ENCODE measurements around the gene TPPP2. TPM values are rescaled to one million over a fixed set of nuclear protein-coding genes. Genes with fewer than 3 reads are reported as not detected.
A peak's percentile ranks its signal among the peaks of the same experiment; 100 is the strongest.

Gene TPPP2
- total RNA-seq, 3 donors from 2014 or later = 0.58 to 2.3 TPM; not detected in 1

DNA sequence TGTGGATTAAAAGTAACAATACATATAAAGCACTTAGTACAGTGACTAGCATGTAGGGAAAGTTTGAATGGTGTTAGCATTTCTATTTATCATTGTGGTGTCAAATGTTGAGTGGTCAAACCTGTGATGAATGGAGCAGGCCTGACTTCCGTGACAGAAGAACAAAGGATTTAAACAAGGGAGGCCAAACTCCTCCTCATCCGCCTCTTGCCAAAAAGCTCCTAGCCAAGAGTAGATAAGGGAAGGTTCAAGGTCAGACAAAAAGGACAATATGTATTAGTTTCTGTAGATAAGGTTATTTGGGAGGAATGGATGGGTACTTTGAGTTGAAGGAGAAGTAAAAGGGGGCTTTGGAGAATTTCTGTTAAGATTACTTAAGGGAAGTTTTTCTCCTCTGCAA, 18.6 kb downstream of the TPPP2 start:
- Histone ChIP-seq H3K4me1 (ENCODE audit: low read depth) (peaks cover 10% of the 10 kb centered on the region), H3K9me3 (no peaks in the 10 kb centered on the region), H3K4me3 (no peak overlapping the region), H3K36me3 (ENCODE audit: low read depth) (no peaks in the 10 kb centered on the region)
- no peak for DNase-seq
- TF ChIP-seq, protein P1, sequence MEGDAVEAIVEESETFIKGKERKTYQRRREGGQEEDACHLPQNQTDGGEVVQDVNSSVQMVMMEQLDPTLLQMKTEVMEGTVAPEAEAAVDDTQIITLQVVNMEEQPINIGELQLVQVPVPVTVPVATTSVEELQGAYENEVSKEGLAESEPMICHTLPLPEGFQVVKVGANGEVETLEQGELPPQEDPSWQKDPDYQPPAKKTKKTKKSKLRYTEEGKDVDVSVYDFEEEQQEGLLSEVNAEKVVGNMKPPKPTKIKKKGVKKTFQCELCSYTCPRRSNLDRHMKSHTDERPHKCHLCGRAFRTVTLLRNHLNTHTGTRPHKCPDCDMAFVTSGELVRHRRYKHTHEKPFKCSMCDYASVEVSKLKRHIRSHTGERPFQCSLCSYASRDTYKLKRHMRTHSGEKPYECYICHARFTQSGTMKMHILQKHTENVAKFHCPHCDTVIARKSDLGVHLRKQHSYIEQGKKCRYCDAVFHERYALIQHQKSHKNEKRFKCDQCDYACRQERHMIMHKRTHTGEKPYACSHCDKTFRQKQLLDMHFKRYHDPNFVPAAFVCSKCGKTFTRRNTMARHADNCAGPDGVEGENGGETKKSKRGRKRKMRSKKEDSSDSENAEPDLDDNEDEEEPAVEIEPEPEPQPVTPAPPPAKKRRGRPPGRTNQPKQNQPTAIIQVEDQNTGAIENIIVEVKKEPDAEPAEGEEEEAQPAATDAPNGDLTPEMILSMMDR (IDR thresholded peaks at IDR 0.05) = no peak
- intact Hi-C loops (cut with DNase I, micrococcal nuclease) = no loop called here
- no peak for ATAC-seq

DNA sequence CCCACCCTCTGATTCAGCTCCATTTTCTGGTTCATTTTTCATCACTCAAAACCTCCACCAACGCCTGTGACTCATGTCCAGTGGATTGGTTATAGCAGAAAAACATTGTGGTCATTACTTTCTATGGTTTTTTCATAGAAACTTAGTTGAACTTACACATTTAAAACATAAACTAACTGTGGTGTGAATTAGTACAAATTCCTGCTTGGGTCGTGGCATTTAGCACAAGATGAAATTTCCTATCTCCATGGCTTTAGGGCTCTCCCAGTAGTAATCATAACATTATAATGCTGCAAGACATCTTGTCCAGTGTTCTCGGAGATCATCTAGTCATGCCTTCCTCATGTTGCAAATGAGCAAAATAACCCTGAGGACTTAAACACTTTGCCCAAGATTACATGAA, 19.3 kb downstream of the TPPP2 start:
- no peak for ATAC-seq
- TF ChIP-seq, protein P1 (IDR thresholded peaks at IDR 0.05) = no peak
- Histone ChIP-seq H3K4me1 (ENCODE audit: low read depth) (peaks cover 10% of the 10 kb centered on the region), H3K4me3 (no peak overlapping the region), H3K9me3 (no peaks in the 10 kb centered on the region), H3K36me3 (ENCODE audit: low read depth) (no peaks in the 10 kb centered on the region)
- no peak for DNase-seq
- intact Hi-C loops (cut with DNase I, micrococcal nuclease) = no loop called here

DNA sequence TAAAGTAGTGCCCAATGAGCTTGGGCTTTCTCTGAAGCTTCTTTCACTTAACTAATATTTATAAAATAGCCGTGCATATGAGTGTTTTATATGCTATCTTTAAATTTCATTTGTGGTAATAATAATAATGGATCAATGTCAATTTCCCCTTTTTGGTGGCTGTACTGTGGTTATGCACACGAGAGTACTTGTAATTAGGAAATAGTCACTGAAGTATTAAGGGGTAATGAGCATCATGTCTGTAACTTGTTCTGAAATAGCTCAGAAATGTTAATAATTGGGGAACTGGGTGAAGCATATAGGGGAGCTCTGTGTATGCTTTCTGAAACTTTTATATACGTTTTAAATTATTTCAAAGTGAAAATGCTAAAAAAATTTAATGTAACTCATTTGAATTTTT, 20.6 kb downstream of the TPPP2 start:
- H3K36me3 ChIP-seq (ENCODE audit: low read depth) = no peaks in the 10 kb centered on the region
- H3K4me1 ChIP-seq (ENCODE audit: low read depth) = peaks cover 19% of the 10 kb centered on the region
- TF ChIP-seq, protein P1 (IDR thresholded peaks at IDR 0.05) = no peak
- ATAC-seq (no peak), DNase-seq (no peak)
- no peak overlapping the region for H3K4me3 ChIP-seq
- H3K9me3 ChIP-seq = no peaks in the 10 kb centered on the region
- intact Hi-C loops (cut with DNase I, micrococcal nuclease) = no loop called here

DNA sequence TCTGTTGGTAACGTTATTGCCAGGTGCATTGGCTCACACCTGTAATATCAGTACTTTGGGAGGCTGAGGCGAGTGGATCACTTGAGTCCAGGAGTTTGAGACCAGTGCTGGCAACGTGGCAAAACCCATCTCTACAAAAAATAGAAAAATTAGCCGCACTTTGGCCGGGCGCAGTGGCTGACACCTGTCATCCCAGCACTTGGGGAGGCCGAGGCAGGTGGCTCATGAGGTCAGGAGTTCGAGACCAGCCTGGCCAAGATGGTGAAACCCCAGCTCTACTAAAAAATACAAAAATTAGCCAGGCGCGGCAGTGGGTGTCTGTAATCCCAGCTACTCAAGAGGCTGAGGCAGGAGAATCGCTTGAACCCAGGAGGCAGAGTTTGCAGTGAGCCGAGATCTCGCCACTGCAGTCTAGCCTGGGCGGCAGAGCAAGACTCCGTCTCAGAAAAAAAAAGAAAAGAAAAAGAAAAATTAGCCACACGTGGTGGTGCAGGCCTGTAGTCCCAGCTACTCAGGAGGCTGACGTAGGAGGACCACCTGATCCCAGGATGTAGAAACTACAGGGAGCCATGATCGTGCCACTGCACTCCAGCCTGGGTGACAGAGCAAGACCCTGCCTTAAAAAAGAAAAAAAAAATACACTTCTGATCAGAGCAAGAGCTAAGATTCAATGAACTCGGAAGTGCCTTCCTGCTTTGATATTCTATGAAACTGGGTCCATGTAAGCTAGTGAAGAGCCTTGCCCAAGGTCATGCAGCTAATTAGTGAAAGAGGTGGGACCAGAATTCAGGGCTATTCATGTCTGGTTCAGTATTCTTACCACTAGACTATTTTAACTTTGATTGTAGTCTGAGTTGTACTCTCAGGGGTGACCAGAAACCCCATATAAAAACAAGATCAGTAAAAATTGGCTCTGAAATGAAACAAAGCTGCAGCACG, 23.4 kb downstream of the TPPP2 start:
- Histone ChIP-seq H3K4me1 (ENCODE audit: low read depth) (peaks cover 28% of the 10 kb centered on the region), H3K9me3 (no peaks in the 10 kb centered on the region), H3K4me3 (no peak overlapping the region), H3K36me3 (ENCODE audit: low read depth) (no peaks in the 10 kb centered on the region)
- intact Hi-C loops (cut with DNase I, micrococcal nuclease) = no loop called here
- ATAC-seq (no peak), DNase-seq (no peak)
- TF ChIP-seq, protein P1 (IDR thresholded peaks at IDR 0.05) = no peak

DNA sequence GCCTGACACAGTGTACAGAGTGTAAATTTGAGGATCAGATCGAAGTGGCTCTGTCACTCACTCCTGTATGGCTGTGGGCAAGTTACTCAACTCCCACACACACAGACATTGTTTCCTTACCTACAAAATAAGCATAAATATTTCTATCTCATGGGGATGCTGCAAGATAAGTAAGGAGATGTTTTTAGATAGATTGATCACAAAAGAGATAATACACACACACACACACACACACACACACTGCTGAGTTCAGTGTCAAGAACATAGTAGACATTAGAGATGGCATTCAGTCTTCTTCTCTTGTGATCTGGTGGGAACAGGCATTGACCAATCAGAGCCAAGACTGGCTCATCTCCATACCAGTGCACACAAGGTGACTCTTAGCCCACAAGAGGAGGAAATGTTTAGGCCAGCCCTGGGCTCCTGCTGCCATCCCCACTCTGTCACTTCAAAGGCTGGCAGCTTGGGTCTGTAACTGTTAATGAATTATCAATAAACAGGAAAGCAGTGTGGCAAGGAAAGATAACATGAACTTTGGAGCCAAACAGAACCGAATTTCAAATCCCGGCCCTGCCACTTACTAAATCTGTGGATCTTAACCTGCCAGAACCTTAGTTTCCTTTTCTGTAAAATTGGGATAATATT, 24.2 kb downstream of the TPPP2 start:
- Histone ChIP-seq H3K36me3 (ENCODE audit: low read depth) (no peaks in the 10 kb centered on the region), H3K9me3 (no peaks in the 10 kb centered on the region), H3K4me1 (ENCODE audit: low read depth) (peaks cover 28% of the 10 kb centered on the region), H3K4me3 (no peak overlapping the region)
- ATAC-seq (peak; percentile 80), DNase-seq (peak in 2 of 3 donors; percentile 46 to 68)
- intact Hi-C loops (cut with DNase I, micrococcal nuclease) = no loop called here
- TF ChIP-seq, protein P1 (IDR thresholded peaks at IDR 0.05) = no peak

Measured in mucosa of descending colon (tissue), 3 donors.